PC-3 (cell line): Measurements from ENCODE around the gene FAHD1. TPM values are rescaled to one million over a fixed set of nuclear protein-coding genes. Genes with fewer than 3 reads are reported as not detected.

Experiments
- ATAC-seq: fragments of 200-7000 bp; cut with Tn5 transposase; 2 replicates; pipeline ENCODE4 v1.9.1; 2020; ENCODE audit warnings: mild to moderate bottlenecking, moderate library complexity
- BruUV-seq: library from RNA; stranded (reverse); fragments of 400-500 nt; replicated peaks from 2 replicates; lab custom pipeline; 2021; lab: Mats Ljungman, UMichigan
- CTCF ChIA-PET: fragments of 300-600 bp; sonication (Branson Sonifier 250); formaldehyde crosslinking; loops from one replicate; lab custom pipeline; 2022; ENCODE audit warnings: antibody characterized with exemption; lab: Charles Lee
- POLR2A ChIA-PET: fragments of 300-600 bp; sonication (Branson Sonifier 250); formaldehyde crosslinking; loops from one replicate; lab custom pipeline; 2022; ENCODE audit warnings: antibody characterized with exemption; ENCODE audit not compliant: unreplicated experiment; lab: Charles Lee
- DNase-seq: peaks from one replicate; pipeline ENCODE4 v3.0.0-alpha.2; 2015
- H2AFZ ChIP-seq: fragments of 300-600 bp; sonication (generic); 2 replicates; pipeline ENCODE4 v1.6.0; 2016; ENCODE audit warnings: antibody characterized with exemption, low read length
- H3F3A ChIP-seq: fragments of 300-600 bp; sonication (generic); one replicate; pipeline ENCODE4 v1.6.0; 2017; ENCODE audit warnings: antibody characterized with exemption, low read length, control low read depth, mild to moderate bottlenecking; ENCODE audit not compliant: unreplicated experiment
- H3K27ac ChIP-seq: fragments of 300-600 bp; sonication (generic); 2 replicates; pipeline ENCODE4 v1.5.1; 2016; ENCODE audit warnings: mild to moderate bottlenecking, low read length
- H3K27me3 ChIP-seq: fragments of 300-600 bp; sonication (generic); 2 replicates; pipeline ENCODE4 v1.6.1; 2016; ENCODE audit warnings: low read length, mixed read lengths
- H3K36me3 ChIP-seq: fragments of 300-600 bp; sonication (generic); 2 replicates; pipeline ENCODE4 v1.6.1; 2016; ENCODE audit warnings: low read depth, mixed run types, low read length, mixed read lengths
- H3K4me1 ChIP-seq: fragments of 300-600 bp; sonication (generic); 2 replicates; pipeline ENCODE4 v1.5.1; 2016; ENCODE audit warnings: low read length; ENCODE audit not compliant: insufficient read depth
- H3K4me2 ChIP-seq: fragments of 300-600 bp; sonication (generic); 2 replicates; pipeline ENCODE4 v1.6.0; 2016; ENCODE audit warnings: low read length
- H3K4me3 ChIP-seq: fragments of 300-600 bp; sonication (generic); 2 replicates; pipeline ENCODE4 v1.5.1; 2016; ENCODE audit warnings: mild to moderate bottlenecking, low read length, mixed read lengths
- H3K79me2 ChIP-seq: fragments of 300-600 bp; sonication (generic); 2 replicates; pipeline ENCODE4 v1.6.1; 2017; ENCODE audit warnings: low read length, mixed read lengths
- H3K9ac ChIP-seq: fragments of 300-600 bp; sonication (generic); 2 replicates; pipeline ENCODE4 v1.6.0; 2016; ENCODE audit warnings: mild to moderate bottlenecking, low read length
- H3K9me2 ChIP-seq: fragments of 300-600 bp; sonication (generic); replicated peaks from 2 replicates; pipeline ENCODE4 v1.6.1; 2016; ENCODE audit warnings: mixed run types, low read length, mixed read lengths
- H3K9me3 ChIP-seq: fragments of 300-600 bp; sonication (generic); 2 replicates; pipeline ENCODE4 v1.6.1; 2016; ENCODE audit warnings: low read length, mixed read lengths
- H4K20me1 ChIP-seq: fragments of 300-600 bp; sonication (generic); 2 replicates; pipeline ENCODE4 v1.6.1; 2016; ENCODE audit warnings: low read length, mixed read lengths
- CTCF ChIP-seq: fragments of 300-600 bp; sonication (generic); conservative IDR thresholded peaks from 2 replicates; pipeline ENCODE4 v1.5.1; 2017; ENCODE audit warnings: antibody characterized with exemption, low read depth, mild to moderate bottlenecking, low read length
- EZH2 ChIP-seq: fragments of 300-600 bp; sonication (generic); IDR thresholded peaks from one replicate; pipeline ENCODE4 v1.6.1; 2017; ENCODE audit warnings: antibody characterized with exemption, mild to moderate bottlenecking, low read length; ENCODE audit not compliant: unreplicated experiment
- EZH2phosphoT487 ChIP-seq: fragments of 300-600 bp; sonication (generic); IDR thresholded peaks from 2 replicates; pipeline ENCODE4 v1.6.1; 2018; ENCODE audit warnings: mild to moderate bottlenecking, antibody characterized with exemption, low read length, borderline replicate concordance
- intact Hi-C: fragments of 100-400 bp; cut with micrococcal nuclease; formaldehyde crosslinking; loops from 2 replicates; pipeline ENCODE4 v1.9.0; 2023
- total RNA-seq: library from RNA; depleted of rRNA; stranded (reverse); fragments of >200 nt; gene quantifications from 2 replicates; pipeline ENCODE4 v1.2.3, GENCODE V29; 2014

The FAHD1 gene
- total RNA-seq, 1 experiment from 2014 or later = 37.5 TPM

- Histone ChIP-seq H3K79me2 (no peaks in the 10 kb centered on the region), H3K9me3 (no peaks in the 10 kb centered on the region), H3K36me3 (no peaks in the 10 kb centered on the region), H3K27me3 (no peaks in the 10 kb centered on the region), H3F3A (no peaks in the 10 kb centered on the region), H4K20me1 (no peaks in the 10 kb centered on the region), H3K4me1 (no peaks in the 10 kb centered on the region), H3K9me2 (no peaks in the 10 kb centered on the region), H3K4me2 (no peak overlapping the region), H3K27ac (no peak overlapping the region), H3K4me3 (no peak overlapping the region), H2AFZ (no peak overlapping the region), H3K9ac (no peak overlapping the region)
- TF ChIP-seq EZH2 (no peak), CTCF (no peak), EZH2phosphoT487 (no peak)
- no peak for ATAC-seq
- ChIA-PET POLR2A (no interaction called here), CTCF (no interaction called here)
- no peak for DNase-seq
- no TSS peak for BruUV-seq
- intact Hi-C loops = no loop called here
Measured at GRCh38 chr16:1809281-1809801, 17.7 kb upstream of the FAHD1 start.

GRCh38 chr16:1810106-1810505, 16.9 kb upstream of the FAHD1 start:
- ATAC-seq = no peak
- BruUV-seq = no TSS peak
- no peak overlapping the region for H3K27ac ChIP-seq
- no peaks in the 10 kb centered on the region for H3K27me3 ChIP-seq
- no peaks in the 10 kb centered on the region for H3K36me3 ChIP-seq
- H3K4me1 ChIP-seq = no peaks in the 10 kb centered on the region
- CTCF ChIA-PET = interaction anchor here (0.8 kb wide), 1 partner anchor 122 kb away, joined by 3 read pairs; no protein-coding TSS in a partner anchor
- no peaks in the 10 kb centered on the region for H3K79me2 ChIP-seq
- H3K9ac ChIP-seq = no peak overlapping the region
- no peak overlapping the region for H3K4me2 ChIP-seq
- intact Hi-C loops = no loop called here
- no peaks in the 10 kb centered on the region for H3K9me2 ChIP-seq
- DNase-seq = no peak
- no peak overlapping the region for H3K4me3 ChIP-seq
- H3K9me3 ChIP-seq = no peaks in the 10 kb centered on the region
- no peak for TF ChIP-seq EZH2phosphoT487
- TF ChIP-seq CTCF = no peak
- TF ChIP-seq EZH2 = no peak
- H4K20me1 ChIP-seq = no peaks in the 10 kb centered on the region
- H2AFZ ChIP-seq = no peak overlapping the region
- POLR2A ChIA-PET = no interaction called here
- no peaks in the 10 kb centered on the region for H3F3A ChIP-seq

- Histone ChIP-seq H3K9me3 (no peaks in the 10 kb centered on the region), H2AFZ (no peak overlapping the region), H3K4me2 (no peak overlapping the region), H3K27ac (no peak overlapping the region), H3F3A (no peaks in the 10 kb centered on the region), H3K79me2 (no peaks in the 10 kb centered on the region), H3K36me3 (no peaks in the 10 kb centered on the region; the same call in 1 of the 2 replicates), H3K4me1 (no peaks in the 10 kb centered on the region), H3K27me3 (no peaks in the 10 kb centered on the region), H3K9ac (no peak overlapping the region), H3K9me2 (no peaks in the 10 kb centered on the region), H3K4me3 (no peak overlapping the region), H4K20me1 (no peaks in the 10 kb centered on the region)
- ChIA-PET POLR2A (no interaction called here), CTCF (interaction anchor here (0.8 kb wide), 1 partner anchor 121 kb away, joined by 3 read pairs; no protein-coding TSS in a partner anchor)
- no TSS peak for BruUV-seq
- DNase-seq (no peak), ATAC-seq (no peak)
- TF ChIP-seq EZH2 = no peak
- TF ChIP-seq CTCF = no peak
- no peak for TF ChIP-seq EZH2phosphoT487
- intact Hi-C loops = no loop called here
Measured at GRCh38 chr16:1810536-1810935, 16.5 kb upstream of the FAHD1 start.
